HS-27A (cell line): Measurements from ENCODE around the gene STK33.
"Not testable (repeated sequence)": the region's sequence is repeated elsewhere in the genome, so short reads cannot be mapped to it uniquely, and the experiment has no call there.

Source experiments
- DNase-seq: peaks from one replicate; pipeline ENCODE4 v3.0.0-alpha.2; 2012; ENCODE audit warnings: low read depth, missing footprints

Gene STK33

DNA sequence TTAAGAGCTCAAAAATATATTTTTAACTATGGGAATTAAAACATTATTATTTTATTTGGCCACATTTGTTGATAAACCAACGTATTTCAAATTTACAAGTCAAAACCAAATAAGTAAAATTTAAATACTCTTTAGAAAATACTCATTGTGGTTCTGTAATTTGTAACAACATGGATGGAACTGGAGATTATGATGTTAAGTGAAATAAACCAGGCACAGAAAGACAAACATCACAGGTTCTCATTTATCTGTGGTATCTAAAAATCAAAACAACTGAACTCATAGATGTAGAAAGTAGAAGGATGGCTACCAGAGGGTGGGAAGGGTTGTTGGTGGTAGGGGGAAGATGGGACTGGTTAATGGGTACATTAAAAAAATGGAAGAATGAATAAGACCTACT is 50.8 kb downstream of the STK33 start:
- DNase-seq = no peak

DNA sequence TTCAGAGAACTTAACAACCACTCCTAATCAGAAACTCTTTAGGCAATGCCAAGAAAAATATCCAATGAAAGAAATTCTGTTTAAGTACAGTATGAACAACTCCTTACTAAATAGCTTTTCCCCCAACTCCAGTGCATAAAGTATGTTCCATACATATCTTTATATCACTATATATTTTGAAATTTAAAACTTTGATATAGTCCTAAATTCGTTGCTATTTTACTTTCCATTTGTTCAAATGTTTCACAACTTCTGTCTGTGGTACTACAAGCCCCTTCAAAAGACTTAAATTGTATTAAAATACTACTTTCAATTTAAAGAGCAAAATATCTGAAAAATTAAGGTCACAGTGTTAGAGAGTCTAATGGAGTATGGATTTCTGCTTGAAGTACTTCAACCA is 52.6 kb downstream of the STK33 start:
- DNase-seq = no peak

DNA sequence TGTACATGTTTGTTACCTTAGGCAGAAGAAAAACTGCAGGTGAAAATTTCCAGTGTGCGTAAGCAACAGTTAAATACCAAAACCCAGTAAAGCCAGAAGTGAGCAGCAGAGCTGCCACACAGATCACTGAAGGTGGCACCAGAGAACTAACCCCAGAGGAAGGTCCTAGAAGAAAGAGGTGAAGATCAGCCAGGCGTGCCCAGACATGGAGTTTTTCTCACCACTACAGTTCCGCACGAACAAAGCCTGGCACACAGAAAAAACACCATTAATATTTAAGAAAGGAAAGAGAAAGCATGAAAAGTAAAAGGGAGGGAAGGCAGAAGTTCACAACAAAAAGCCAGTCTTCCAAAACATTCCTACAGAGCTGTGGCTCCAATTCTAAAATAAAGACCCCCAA is 60.7 kb downstream of the STK33 start:
- no peak for DNase-seq

DNA sequence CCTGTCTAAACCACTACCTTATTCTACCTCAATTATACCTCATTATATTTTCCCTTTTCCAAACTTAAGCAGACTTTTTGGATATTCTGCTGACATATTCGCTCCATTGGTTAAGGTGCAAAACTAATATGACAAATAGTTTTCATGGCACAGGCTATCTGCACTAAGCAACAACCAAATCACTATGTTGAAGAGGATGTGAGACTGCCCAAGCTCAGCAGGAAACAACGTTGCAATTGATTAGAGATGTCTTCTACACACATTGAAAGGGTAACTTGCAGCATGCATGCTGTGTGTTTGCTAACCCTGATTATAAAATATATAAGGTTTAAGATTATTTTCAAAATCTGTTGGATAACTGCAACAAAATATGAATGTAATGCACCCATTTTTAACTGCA is 61.6 kb downstream of the STK33 start:
- DNase-seq = no peak

DNA sequence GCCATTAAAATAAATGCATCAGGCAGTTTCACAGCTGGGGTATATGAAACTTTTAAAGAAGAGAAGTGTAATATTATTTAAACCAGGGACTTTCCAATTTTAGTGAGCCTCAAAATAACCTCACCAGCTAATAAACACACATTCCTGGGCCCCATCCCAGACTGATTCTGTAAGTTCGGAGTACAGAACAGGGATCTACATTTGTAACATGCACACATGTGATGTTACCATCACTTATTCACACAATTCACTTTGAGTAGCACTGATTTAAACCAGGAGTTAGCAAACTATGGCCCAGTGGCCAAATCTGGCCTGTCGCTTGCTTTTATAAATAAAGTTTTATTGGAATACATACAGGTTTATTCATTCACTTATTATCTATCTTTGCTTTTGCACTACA is 62.0 kb downstream of the STK33 start:
- DNase-seq = no peak

DNA sequence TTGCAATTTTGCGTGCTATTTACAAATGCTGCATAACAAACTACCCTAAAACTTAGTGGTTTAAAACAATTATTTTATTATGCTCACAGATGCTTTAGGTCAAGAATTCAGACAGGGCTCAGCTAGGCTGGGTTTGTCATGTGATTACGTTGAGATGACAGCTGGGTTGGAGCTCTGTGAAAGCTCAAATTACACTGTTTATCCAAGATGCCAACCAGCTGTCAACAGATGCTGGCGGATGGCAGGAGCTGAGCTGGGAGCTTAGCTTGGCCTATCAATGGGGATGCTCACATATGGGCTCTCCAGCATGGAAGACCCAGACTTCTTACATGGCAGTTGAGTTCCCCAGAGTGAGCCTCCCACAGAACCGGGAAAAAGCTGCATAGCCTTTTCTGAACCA is 62.7 kb downstream of the STK33 start:
- no peak for DNase-seq

DNA sequence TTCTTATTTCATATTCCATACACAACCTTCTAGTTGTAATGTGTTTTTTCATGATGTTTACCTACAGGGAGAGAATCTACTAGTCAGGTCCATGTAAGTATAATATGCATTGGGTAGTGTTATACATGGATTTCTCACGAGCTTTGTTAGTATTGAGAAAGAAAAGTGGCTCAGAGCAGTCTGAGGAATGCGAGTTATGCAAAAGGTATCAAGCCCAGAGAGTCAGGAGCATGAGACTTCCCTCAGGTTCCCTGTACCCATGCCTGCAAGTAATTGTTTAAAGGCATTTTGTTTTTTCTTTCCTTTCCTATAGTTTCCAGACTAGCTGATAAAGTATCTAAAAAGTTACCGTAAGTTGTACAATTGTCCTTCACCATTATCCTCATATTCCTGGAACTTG is 66.1 kb downstream of the STK33 start:
- DNase-seq = no peak

DNA sequence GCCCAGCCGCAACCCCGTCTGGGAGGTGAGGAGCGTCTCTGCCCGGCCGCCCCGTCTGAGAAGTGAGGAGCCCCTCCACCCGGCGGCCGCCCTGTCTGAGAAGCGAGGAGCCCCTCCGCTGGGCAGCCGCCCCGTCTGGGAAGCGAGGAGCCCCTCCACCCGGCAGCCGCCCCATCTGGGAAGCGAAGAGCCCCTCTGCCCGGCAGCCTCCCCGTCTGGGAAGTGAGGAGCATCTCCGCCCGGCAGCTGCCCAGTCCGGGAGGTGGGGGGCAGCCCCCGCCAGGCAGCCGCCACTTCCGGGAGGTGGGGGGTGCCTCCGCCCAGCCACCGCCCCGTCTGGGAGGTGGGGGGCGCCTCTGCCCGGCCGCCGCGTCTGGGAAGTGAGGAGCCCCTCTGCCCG is 70.6 kb downstream of the STK33 start:
- DNase-seq = no peak

DNA sequence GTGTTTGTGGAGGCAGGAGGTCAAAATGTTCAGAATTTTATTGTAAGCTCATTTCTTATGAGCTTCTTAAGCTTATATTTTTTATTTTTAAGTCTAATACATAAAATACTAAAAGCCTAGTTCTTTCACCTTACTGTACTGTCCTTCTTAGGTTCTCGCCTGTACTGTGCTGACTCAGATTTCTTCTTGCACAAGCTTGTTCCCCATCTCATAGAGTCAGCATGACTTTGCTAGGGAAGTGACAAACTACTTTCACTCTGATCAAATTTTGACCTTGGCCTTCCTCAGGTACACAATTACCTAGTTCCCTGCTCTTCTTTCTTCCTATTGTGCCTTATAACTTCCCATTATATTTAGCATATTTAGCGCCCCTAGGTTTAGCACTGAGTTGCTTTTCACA is 81.5 kb downstream of the STK33 start:
- DNase-seq = no peak

DNA sequence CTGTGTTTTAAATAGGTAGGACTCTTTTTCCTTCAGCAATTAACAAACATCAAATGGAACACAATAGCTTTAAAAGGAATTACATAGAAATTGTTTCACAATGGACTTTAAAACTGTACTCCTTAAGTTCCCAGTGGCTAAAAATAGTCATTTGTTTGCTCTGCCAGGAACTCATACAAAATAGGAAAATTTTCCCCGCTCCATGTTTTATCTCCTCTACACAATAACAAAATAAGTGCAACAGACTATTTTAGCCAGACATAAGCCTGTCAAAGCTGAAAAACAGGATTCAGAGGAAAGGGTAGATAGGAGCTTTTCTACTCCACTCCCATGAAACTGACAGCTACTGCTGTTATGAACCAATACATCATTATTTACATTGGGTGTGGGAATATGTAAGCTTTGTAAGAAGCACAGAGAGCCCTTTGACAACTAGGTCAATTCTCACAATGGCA is 90.1 kb downstream of the STK33 start:
- DNase-seq = no peak

DNA sequence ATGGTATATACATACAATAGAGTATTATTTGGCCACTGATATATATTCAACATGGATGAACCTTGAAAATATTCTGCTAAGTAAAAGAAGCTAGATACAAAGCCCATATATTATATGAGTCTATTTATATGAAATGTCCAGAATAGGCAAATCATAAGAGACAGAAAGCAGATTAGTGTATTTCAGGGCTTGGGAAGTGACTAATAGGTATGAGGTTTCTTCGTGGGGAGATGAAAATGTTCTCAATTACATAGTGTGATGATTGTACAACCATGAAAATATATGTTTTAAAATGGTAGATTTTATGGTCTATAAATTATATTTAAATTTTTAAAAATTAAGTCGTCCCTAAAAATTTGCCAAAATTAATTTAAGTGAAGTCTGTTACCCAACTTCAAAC is 92.2 kb downstream of the STK33 start:
- DNase-seq = no peak

DNA sequence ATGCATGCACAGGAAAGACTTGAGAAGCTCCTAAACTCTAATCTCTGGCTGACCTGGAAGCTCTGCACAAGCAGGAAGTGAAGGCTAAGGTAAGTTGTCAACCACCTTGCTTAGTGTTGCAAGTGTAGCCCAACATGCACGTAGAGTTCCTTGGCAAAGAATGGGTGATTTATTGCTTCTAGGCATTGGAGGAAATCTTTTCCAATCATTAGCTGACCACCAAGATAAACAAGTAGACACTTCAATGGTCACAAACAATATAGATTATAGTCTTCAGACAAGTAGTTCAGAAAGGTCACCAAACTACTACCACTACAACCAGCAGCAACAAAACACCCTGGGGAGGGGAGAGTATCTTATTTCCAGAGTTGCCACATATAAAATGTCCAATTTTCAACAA is 105.6 kb downstream of the STK33 start:
- no peak for DNase-seq

DNA sequence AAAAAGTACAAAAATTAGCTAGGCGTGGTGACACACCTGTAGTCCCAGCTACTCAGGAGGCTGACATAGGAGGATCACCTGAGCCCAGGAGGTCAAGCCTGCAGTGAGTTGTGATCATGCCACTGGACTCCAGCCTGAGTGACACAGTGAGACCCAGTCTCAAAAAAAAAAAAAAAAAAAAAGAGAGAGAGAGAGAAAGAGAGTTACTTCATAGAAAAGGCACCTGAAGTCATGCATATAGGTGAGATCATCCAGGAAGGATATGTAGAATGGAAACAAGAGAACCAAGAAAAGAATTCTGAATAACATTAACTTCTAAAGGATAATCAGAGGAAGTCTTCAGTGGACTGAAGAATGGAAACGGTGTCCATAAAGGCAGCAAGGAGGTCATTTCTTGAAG is 106.8 kb downstream of the STK33 start:
- DNase-seq = no peak

DNA sequence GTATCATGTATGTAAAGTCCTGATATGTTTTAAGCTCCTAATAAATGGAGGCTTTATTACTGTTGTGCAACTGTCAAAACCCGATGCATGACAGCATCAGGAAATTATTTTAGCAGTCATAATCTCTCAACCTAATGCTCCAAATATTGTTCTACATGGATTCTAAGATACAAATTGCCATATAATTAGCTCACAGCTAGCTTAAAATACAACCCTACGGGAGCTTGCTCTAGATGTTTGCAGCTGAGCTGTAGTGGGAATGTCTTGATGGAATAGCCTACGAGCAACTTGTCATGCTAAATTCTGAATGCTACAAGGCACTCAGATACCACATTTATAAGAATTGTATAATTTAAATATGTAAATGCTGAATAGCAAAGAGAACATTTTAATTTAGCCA is 109.8 kb downstream of the STK33 start:
- DNase-seq = no peak

DNA sequence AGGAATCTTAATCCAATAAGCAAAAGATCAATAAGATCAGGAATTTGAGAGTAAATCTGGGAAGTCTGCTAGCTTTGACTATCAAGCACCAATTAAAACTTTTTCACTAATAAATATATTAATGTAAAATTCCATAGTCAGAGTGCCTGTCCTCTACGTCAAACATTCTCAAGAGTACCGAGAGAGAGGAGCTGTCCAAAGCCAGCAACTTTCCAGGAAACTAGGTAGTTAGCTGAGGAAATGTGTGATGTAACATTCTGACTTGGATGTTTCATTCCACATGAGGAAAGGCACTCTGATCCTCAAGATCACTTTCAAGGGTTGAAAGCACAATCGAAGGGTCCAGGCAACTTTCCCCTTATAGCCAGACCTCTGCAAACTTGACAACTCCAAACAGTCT is 113.2 kb downstream of the STK33 start:
- no peak for DNase-seq

DNA sequence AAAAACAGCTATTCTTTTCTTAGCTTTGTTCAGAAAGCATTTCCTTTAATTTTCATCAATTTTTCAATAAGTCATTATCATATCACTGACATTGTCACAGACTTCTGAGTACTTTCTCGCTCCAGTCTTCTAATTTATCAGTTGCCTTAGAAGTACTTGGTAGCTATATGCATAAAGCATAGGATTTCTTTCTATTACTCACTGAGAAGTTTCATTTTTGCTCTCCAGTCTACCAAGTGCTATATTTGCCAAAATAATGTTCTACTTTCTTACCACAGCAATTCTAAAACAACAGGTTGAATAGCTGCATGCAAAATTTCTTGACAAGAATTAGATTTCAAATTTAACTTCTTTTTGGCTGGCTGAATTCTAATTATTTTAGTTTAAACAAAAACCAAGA is 116.3 kb downstream of the STK33 start:
- DNase-seq = no peak

DNA sequence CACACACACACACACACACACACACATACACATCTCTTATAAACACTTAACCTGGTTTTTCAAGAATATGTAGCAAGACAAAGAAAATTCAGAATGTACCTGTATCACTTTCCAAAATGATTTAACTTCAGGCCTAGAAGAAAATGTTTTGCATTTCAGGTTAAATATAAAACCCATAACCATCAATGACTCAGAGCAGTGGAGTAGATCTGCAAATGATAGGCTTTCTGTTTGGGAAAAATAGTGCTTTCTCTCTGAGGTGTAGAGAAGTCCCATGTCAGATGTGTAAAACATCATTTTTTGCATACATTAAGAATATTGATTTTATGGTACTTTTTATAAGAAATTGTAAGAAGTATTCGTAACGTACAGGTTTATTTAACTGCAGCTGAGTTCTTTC is 116.9 kb downstream of the STK33 start:
- DNase-seq = no peak

DNA sequence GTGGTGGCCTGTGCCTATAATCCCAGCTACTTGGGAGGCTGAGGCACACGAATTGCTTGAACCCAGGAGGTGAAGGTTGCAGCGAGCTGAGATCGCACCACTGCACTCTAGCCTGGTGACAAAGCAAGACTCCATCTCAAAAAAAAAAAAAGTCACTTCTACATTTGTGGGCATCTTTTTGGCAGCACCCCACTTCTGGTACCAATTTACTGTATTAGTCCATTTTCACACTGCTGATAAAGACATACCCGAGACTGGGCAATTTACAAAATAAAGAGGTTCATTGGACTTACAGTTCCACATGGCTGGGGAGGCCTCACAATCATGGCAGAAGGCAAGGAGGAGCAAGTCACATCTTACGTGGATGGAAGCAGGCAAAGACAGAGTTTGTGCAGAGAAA is 126.2 kb downstream of the STK33 start:
- not testable (repeated sequence) for DNase-seq

DNA sequence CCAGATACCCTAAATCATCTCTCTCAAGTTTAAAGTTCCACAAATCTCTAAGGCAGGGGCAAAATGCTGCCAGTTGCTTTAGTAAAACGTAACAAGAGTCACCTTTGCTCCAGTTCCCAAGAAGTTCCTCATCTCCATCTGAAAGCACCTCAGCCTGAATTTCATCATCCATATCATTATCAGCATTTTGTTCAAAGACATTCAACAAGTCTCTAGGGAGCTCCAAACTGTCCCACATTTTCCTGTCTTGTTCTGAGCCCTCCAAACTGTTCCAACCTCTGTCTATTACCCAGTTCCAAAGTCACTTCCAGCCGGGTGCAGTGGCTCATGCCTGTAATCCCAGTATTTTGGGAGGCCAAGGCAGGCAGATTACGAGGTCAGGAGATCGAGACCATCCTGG is 126.7 kb downstream of the STK33 start:
- DNase-seq = not testable (repeated sequence)

DNA sequence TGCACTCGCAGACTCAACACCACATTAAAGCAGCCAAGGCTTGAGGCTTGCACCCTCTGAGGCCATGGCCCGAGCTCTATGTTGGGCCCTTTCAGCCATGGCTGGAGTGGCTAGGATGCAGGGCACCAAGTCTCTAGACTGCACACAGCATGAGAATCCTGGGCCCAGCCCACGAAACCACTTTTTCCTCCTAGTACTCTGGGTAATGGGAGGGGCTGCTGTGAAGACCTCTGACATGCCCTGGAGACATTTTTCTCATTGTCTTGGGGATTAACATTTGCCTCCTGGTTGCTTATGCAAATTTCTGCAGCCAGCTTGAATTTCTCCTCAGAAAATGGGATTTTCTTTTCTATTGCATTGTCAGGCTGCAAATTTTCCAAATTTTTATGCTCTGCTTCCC is 127.1 kb downstream of the STK33 start:
- DNase-seq = not testable (repeated sequence)

DNA sequence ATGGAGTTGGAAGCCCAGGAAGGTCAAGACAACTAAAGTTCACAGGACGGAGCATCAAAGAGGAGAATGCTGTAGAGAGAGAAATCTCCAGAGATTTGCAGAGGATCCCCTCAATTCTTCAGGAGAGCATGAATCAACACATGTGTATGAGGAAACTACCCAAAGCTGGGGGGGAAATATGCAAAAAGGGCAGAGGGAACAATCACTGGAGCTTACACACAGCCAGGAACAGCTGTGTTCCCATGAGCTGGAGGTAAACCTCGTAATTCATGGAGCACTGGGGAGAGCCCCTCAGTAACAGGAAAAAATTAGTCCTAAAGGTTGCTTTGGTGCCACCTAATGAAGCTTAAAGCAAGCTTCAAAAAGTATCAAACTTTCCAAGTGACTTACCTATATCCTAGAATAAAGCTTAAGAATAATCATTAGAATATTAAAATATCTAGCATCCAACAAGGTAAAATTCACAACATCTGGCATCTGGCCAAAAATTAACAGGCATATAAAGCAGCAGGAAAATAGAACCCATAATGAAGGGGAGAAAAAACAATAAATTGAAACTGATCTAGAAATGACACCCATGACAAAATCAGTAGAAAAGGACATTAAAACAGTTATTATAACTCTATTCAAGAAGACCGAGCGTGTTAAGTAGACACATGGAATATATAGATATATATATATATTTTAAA is 134.2 kb downstream of the STK33 start:
- DNase-seq = no peak

DNA sequence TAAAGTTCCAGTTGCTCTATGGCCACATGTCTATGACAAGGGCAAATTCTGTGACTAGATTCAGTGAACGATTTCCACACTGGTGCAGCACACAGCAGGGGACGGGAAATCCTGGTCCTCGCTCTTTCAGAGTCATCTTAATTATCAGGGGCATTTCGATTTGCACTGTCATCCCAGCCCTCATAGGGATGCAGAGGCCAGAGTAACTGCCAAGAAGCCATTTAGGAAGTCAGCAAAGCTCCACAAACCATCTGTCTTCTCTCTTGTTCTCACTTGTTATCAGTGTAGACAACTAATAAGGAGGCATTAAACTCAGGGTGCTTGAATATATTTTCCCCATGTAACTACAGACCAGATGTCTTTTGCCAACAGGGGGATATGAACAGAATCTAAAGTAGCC is 151.7 kb downstream of the STK33 start:
- no peak for DNase-seq

DNA sequence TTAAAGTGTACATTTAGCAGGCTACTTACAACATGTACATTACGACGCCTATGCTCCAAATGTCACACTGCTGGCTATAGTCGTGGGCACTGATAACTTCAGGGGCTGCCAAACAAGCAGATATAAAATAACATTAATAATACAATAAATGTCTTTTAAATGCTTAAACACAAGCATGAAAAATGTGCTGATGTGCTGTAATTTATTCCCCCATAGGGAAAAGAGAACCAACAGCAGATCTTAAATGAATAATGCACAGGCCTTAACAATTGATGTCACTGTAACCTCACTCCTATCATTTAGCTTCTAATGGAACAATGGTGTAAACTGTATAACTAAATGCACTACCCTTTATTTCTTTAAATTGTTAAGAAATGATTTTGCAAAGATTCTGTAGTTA is 153.4 kb downstream of the STK33 start:
- no peak for DNase-seq

DNA sequence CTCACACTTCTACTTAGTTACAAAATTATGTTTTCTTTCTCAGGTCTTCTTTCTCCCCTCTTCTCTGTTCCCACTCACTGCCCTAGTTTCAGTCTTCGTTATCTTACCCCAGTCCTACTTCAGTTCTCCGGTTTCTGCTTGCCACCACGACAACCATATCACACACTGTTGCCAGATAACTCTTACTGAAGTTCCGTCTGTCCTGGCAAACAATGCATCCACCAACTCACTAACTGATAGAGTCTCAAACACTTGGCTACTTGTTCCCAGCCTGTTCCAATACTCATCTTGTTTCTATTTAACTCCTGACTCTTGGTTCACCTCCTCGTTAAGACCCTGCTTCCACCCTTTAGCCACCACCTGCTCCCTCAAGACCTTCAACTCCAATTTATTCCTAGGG is 164.5 kb downstream of the STK33 start:
- DNase-seq = no peak

DNA sequence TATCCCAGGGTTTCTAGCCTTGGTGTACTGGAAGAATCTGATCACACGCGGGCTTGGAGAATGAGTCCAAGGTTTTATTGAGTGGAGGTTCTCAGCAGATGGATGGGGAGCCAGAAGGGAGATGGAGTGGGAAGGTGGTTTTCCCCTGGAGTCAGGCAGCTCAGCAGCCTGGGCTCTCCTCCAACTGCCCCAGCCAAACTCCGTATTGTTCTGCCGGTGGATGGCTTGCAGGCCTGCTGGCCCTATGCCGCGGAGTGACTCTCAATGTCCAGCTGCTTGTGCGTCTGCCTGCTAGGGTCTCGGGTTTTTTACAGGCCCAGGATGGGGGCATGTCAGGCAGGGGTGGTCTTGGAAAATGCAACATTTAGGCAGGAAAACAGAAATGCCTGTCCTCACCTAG is 168.0 kb downstream of the STK33 start:
- no peak for DNase-seq
